Measurements from ENCODE around the gene SOCS7.

- TF ChIP-seq CTCF (IDR thresholded peaks at IDR 0.05) = no peak
- TF ChIP-seq ZFX (IDR thresholded peaks at IDR 0.05; ENCODE audit: borderline replicate concordance) = no peak
Measured at GRCh38 chr17:38369124-38369886, 17.7 kb downstream of the SOCS7 start.
